ENCODE data around the gene TMEM52B. TPM values are rescaled to one million over a fixed set of nuclear protein-coding genes. Genes with fewer than 3 reads are reported as not detected.
A peak's percentile ranks its signal among the peaks of the same experiment; 100 is the strongest.

Gene TMEM52B
- total and polyA plus RNA-seq, 4 donors, result 0.83 to 2.3 (median 1.8) TPM

GRCh38 chr12:10213168-10214135, 34.6 kb downstream of the TMEM52B start:
- Histone ChIP-seq H3K9ac (ENCODE audit: insufficient read depth in 1 of 2, low read length in 2 of 2) (peak overlapping the region; percentile 80 to 93), H3K4me1 (ENCODE audit: control insufficient read depth in 5 of 5, insufficient read depth in 5 of 5, low read length in 5 of 5) (peaks cover 0 to 16% (median 9%) of the 10 kb centered on the region in 5 donors), H3K4me3 (peak overlapping the region; percentile 88), H3K27me3 (ENCODE audit: control insufficient read depth in 3 of 3, insufficient read depth in 3 of 3, low read length in 2 of 3) (no peaks in the 10 kb centered on the region), H3K9me3 (ENCODE audit: control insufficient read depth in 4 of 4, insufficient read depth in 3 of 4, low read length in 3 of 4) (no peaks in the 10 kb centered on the region), H3K36me3 (ENCODE audit: control insufficient read depth in 4 of 4, insufficient read depth in 4 of 4, low read length in 4 of 4) (peaks cover 0 to 7% (median 1%) of the 10 kb centered on the region in 4 donors), H3K27ac (ENCODE audit: low read depth in 1 of 2, low read length in 1 of 2) (peak overlapping the region; percentile 99 to 100)
- peak; percentile 74 to 83 (median 79) for DNase-seq
- WGBS, 2 donors, result 0 to 1% methylated on average over 46 to 47 of the region's 47 CpGs
- ATAC-seq (ENCODE audit: insufficient read depth, low FRiP score), result peak; percentile 52
- TF ChIP-seq, protein P1, sequence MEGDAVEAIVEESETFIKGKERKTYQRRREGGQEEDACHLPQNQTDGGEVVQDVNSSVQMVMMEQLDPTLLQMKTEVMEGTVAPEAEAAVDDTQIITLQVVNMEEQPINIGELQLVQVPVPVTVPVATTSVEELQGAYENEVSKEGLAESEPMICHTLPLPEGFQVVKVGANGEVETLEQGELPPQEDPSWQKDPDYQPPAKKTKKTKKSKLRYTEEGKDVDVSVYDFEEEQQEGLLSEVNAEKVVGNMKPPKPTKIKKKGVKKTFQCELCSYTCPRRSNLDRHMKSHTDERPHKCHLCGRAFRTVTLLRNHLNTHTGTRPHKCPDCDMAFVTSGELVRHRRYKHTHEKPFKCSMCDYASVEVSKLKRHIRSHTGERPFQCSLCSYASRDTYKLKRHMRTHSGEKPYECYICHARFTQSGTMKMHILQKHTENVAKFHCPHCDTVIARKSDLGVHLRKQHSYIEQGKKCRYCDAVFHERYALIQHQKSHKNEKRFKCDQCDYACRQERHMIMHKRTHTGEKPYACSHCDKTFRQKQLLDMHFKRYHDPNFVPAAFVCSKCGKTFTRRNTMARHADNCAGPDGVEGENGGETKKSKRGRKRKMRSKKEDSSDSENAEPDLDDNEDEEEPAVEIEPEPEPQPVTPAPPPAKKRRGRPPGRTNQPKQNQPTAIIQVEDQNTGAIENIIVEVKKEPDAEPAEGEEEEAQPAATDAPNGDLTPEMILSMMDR (IDR thresholded peaks at IDR 0.05; ENCODE audit: control extremely low read depth, extremely low read depth), result no peak

DNA sequence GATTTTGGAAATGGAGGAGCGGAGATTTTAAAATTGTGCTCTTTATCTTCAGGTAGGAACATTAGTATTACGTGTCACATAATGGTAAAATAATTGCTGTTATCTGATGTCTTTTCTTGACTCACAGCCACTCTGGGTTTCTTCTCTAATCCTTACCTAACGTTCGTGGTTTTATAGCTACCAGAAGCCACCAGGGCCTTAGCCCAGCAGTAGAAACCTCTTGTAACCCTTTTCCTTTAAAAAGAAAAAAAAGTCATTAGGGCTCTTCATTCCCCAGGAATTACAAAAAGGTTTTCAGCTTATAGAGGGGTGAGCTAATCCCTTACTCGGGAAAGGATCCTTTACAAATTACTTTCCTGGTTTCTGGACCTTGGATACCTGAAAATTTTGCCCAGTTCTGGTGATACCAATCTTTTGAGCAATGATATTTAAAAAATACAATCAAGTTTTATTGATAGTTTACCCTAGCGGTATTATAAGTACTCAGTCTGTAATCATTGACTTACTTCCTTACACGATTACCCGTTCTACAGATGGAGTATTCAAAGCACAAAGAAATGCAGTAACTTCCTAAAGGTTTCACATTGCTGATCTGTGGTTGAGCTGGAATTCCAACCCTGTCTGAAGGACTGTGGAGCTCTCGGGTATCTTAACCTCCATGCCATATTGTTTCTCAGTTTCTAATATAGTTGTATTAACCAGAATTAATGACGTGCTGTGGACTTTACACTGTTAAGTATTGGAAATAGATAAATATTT, 35.5 kb downstream of the TMEM52B start:
- WGBS, 2 donors, result 17 to 25% methylated on average over 10 of the region's 10 CpGs
- H3K9ac ChIP-seq (ENCODE audit: insufficient read depth in 1 of 2, low read length in 2 of 2), result peak overlapping the region; percentile 80 to 93
- ATAC-seq (ENCODE audit: insufficient read depth, low FRiP score) (no peak), DNase-seq (peak in 2 of 3 donors; percentile 54 to 57)
- peaks cover 0 to 16% (median 9%) of the 10 kb centered on the region in 5 donors for H3K4me1 ChIP-seq (ENCODE audit: control insufficient read depth in 5 of 5, insufficient read depth in 5 of 5, low read length in 5 of 5)
- no peaks in the 10 kb centered on the region for H3K27me3 ChIP-seq (ENCODE audit: control insufficient read depth in 3 of 3, insufficient read depth in 3 of 3, low read length in 2 of 3)
- TF ChIP-seq, protein P1 (IDR thresholded peaks at IDR 0.05; ENCODE audit: control extremely low read depth, extremely low read depth), result no peak
- no peaks in the 10 kb centered on the region for H3K9me3 ChIP-seq (ENCODE audit: control insufficient read depth in 4 of 4, insufficient read depth in 3 of 4, low read length in 3 of 4)
- peaks cover 0 to 11% (median 4%) of the 10 kb centered on the region in 4 donors for H3K36me3 ChIP-seq (ENCODE audit: control insufficient read depth in 4 of 4, insufficient read depth in 4 of 4, low read length in 4 of 4)
- H3K4me3 ChIP-seq, result peak overlapping the region; percentile 88
- H3K27ac ChIP-seq (ENCODE audit: low read depth in 1 of 2, low read length in 1 of 2), result peak overlapping the region; percentile 99 to 100

DNA sequence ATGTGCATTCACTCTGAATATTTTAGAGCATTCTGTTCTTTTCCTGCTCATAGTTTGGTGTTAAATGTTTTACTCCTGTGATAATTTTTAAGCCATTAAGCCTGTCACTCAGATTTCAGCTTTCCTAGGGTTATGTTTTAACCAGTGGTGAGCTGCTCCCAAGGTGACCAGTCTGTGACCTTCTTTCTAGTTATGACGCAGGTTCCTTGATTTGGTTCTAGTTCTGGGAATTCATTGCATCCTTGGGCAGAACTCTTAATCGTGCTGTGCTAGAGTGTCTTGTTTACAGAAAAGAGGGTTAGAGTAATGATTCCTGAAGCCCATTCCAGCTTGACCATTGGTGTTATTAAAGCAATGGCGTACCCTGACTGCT, 36.0 kb downstream of the TMEM52B start:
- WGBS, 2 donors, result 61 to 86% methylated on average over 3 of the region's 3 CpGs
- peak overlapping the region in 1 of 2 donors; percentile 99 for H3K27ac ChIP-seq (ENCODE audit: low read depth in 1 of 2, low read length in 1 of 2)
- TF ChIP-seq, protein P1 (IDR thresholded peaks at IDR 0.05; ENCODE audit: control extremely low read depth, extremely low read depth), result no peak
- no peaks in the 10 kb centered on the region for H3K9me3 ChIP-seq (ENCODE audit: control insufficient read depth in 4 of 4, insufficient read depth in 3 of 4, low read length in 3 of 4)
- H3K27me3 ChIP-seq (ENCODE audit: control insufficient read depth in 3 of 3, insufficient read depth in 3 of 3, low read length in 2 of 3), result no peaks in the 10 kb centered on the region
- H3K4me1 ChIP-seq (ENCODE audit: control insufficient read depth in 5 of 5, insufficient read depth in 5 of 5, low read length in 5 of 5), result peaks cover 0 to 17% (median 9%) of the 10 kb centered on the region in 5 donors
- DNase-seq, result no peak
- H3K36me3 ChIP-seq (ENCODE audit: control insufficient read depth in 4 of 4, insufficient read depth in 4 of 4, low read length in 4 of 4), result peaks cover 0 to 14% (median 6%) of the 10 kb centered on the region in 4 donors
- no peak for ATAC-seq (ENCODE audit: insufficient read depth, low FRiP score)
- H3K4me3 ChIP-seq, result no peak overlapping the region
- peak overlapping the region in 1 of 2 donors; percentile 60 for H3K9ac ChIP-seq (ENCODE audit: insufficient read depth in 1 of 2, low read length in 2 of 2)
